ENCODE data around the gene LYPD8. TPM values are rescaled to one million over a fixed set of nuclear protein-coding genes. Genes with fewer than 3 reads are reported as not detected.

Gene LYPD8
- total RNA-seq, 1 donor from 2014 or later, result not detected

DNA sequence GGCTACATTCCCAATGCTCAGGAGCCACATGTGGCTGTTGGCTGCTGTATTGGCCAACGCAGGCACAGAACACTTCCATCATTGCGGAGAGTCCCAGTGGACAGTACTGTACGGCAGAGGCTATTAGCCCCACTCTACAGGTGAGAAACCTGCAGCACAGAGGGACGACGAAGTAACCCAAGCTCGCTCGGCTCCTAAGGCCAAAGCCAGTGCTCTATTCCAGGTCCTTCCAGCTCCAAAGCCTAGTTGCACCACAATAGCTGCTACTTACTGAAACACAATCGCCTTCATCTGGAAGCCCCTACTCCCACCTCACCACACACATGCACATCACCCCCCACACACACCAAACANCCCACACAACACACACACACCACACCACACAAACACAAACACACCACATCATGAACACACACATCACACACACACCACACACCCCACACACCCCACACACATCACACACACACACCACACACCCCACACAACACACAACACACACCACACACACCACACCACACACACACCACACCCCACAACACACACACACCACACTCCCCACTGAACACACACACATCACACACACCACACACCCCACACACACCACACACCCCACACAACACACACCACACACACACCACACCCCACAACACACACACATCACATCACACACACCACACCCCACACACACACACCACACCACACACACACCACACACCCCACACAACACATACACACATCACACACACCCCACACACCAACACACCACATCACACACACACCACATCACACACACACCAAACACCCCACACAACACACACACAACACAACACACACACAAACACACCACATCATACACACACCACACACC, 3.2 kb downstream of the LYPD8 start:
- Mint-ChIP-seq H3K4me3 (no peak overlapping the region), H3K27ac (no peak overlapping the region), H3K9me3 (no peaks in the 10 kb centered on the region), H3K4me1 (peaks cover 5% of the 10 kb centered on the region), H3K27me3 (no peaks in the 10 kb centered on the region), H3K36me3 (ENCODE audit: low read depth) (no peaks in the 10 kb centered on the region)
- no peak for DNase-seq
- intact Hi-C loops (cut with micrococcal nuclease), result no loop called here

DNA sequence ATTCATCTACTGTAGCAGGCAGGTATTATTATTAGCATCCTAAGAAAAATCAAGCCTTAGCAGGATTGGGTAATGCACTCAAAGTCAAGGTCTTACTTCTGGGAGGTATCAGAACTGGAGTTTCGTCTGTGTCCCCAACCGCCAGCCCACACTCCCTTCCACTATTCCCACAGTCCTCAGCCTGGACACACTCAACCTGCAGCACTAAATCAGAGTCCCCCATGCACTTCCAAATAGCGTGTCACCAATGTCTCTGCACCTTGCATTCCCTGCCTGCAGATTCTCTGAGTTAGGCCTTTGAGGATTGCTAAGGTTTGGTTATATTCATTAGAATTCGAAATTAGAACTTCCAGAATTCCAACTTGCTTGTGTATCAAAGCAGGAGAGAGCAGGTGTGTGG, 3.9 kb downstream of the LYPD8 start:
- DNase-seq, result no peak
- no peak overlapping the region for H3K4me3 Mint-ChIP-seq
- peaks cover 5% of the 10 kb centered on the region for H3K4me1 Mint-ChIP-seq
- no peak overlapping the region for H3K27ac Mint-ChIP-seq
- intact Hi-C loops (cut with micrococcal nuclease), result no loop called here
- no peaks in the 10 kb centered on the region for H3K36me3 Mint-ChIP-seq (ENCODE audit: low read depth)
- H3K27me3 Mint-ChIP-seq, result no peaks in the 10 kb centered on the region
- no peaks in the 10 kb centered on the region for H3K9me3 Mint-ChIP-seq

DNA sequence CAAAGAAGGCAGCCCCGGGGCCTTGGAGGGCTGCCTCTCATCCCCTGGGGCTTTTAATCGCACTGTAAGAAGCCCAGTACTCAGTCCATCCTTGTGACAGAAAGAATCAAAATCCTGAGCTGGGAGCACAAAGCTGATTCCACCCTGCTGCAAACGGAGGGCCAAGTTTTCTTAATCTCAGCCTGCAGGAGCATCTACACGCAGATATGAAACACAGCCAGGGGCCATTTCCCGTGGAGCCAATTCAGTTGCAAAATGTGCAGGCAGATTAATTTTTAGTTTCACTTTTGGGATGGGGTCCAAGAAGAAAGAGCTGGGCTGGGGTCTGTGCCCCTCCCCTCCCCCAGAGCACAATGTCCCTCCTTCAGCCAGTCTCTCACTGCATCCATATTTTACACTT, 4.4 kb downstream of the LYPD8 start:
- Mint-ChIP-seq H3K4me1 (peaks cover 5% of the 10 kb centered on the region), H3K27me3 (no peaks in the 10 kb centered on the region), H3K27ac (no peak overlapping the region), H3K36me3 (ENCODE audit: low read depth) (no peaks in the 10 kb centered on the region), H3K9me3 (no peaks in the 10 kb centered on the region), H3K4me3 (no peak overlapping the region)
- peak; percentile 58 for DNase-seq
- intact Hi-C loops (cut with micrococcal nuclease), result no loop called here

- Mint-ChIP-seq H3K4me3 (no peak overlapping the region), H3K27ac (no peak overlapping the region), H3K27me3 (no peaks in the 10 kb centered on the region), H3K4me1 (peaks cover 5% of the 10 kb centered on the region), H3K9me3 (no peaks in the 10 kb centered on the region), H3K36me3 (ENCODE audit: low read depth) (no peaks in the 10 kb centered on the region)
- intact Hi-C loops (cut with micrococcal nuclease), result no loop called here
- no peak for DNase-seq
Measured at GRCh38 chr1:248750496-248750895, 5.1 kb downstream of the LYPD8 start.

- Mint-ChIP-seq H3K27me3 (no peaks in the 10 kb centered on the region), H3K27ac (no peak overlapping the region), H3K36me3 (ENCODE audit: low read depth) (no peaks in the 10 kb centered on the region), H3K9me3 (no peaks in the 10 kb centered on the region), H3K4me1 (peaks cover 5% of the 10 kb centered on the region), H3K4me3 (no peak overlapping the region)
- no peak for DNase-seq
- intact Hi-C loops (cut with micrococcal nuclease), result no loop called here
Measured at GRCh38 chr1:248748211-248748610, 7.3 kb downstream of the LYPD8 start.

- intact Hi-C loops (cut with micrococcal nuclease), result no loop called here
- no peaks in the 10 kb centered on the region for H3K36me3 Mint-ChIP-seq (ENCODE audit: low read depth)
- H3K4me3 Mint-ChIP-seq, result no peak overlapping the region
- no peaks in the 10 kb centered on the region for H3K27me3 Mint-ChIP-seq
- DNase-seq, result peak; percentile 41
- no peaks in the 10 kb centered on the region for H3K4me1 Mint-ChIP-seq
- H3K9me3 Mint-ChIP-seq, result no peaks in the 10 kb centered on the region
- H3K27ac Mint-ChIP-seq, result no peak overlapping the region
Measured at GRCh38 chr1:248740876-248741275, 14.7 kb downstream of the LYPD8 start.

GRCh38 chr1:248739572-248740205, 15.9 kb downstream of the LYPD8 start:
- Mint-ChIP-seq H3K4me1 (no peaks in the 10 kb centered on the region), H3K9me3 (no peaks in the 10 kb centered on the region), H3K27me3 (peaks cover 4% of the 10 kb centered on the region), H3K36me3 (ENCODE audit: low read depth) (no peaks in the 10 kb centered on the region), H3K27ac (no peak overlapping the region), H3K4me3 (no peak overlapping the region)
- intact Hi-C loops (cut with micrococcal nuclease), result no loop called here
- DNase-seq, result peak; percentile 47

DNA sequence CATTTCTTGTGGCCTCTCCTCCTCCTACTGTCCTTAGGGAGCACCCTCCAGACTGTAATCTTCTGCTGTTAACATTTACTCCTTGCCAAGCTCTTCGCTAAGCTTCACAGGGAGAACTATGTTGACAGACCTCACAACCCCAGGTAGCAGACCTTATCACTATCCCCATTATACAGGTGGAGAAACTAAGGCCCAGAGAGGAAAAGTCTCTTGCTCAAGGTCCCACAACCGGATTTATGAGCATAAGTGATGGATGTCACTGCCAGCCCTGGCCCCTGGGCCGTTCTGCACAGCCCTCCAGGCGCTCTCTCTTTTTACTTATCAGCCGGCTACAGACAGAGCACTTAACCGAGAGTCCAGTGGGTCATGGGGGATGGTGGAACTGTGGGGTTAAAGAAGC, 18.1 kb downstream of the LYPD8 start:
- no peak overlapping the region for H3K4me3 Mint-ChIP-seq
- intact Hi-C loops (cut with micrococcal nuclease), result no loop called here
- H3K27me3 Mint-ChIP-seq, result peaks cover 4% of the 10 kb centered on the region
- H3K36me3 Mint-ChIP-seq (ENCODE audit: low read depth), result no peaks in the 10 kb centered on the region
- no peaks in the 10 kb centered on the region for H3K4me1 Mint-ChIP-seq
- H3K9me3 Mint-ChIP-seq, result peaks cover 5% of the 10 kb centered on the region
- DNase-seq, result no peak
- H3K27ac Mint-ChIP-seq, result no peak overlapping the region

- no peaks in the 10 kb centered on the region for H3K36me3 Mint-ChIP-seq (ENCODE audit: low read depth)
Measured at GRCh38 chr1:248736977-248737376, 18.6 kb downstream of the LYPD8 start.

DNA sequence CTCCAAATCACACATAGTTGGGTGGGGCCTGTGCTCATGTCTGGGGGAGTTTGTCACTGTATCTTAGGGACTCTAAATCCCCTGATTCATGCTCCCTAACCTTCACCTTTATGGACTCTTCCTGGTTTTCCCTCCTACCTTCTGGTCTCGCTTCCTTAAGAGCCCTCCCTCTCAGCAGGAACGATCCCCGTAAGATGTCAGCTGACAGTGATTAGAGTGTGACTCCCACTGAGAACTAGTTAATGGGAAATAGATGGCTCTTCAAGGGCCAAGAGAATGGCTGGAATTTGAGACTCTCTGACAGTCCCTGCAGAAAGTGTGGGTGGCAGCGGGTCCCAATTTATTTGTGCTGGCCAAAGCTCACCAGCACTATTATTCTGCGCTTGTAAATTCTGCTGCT, 22.0 kb downstream of the LYPD8 start:
- peaks cover 5% of the 10 kb centered on the region for H3K9me3 Mint-ChIP-seq
- no peaks in the 10 kb centered on the region for H3K36me3 Mint-ChIP-seq (ENCODE audit: low read depth)

More at GRCh38 chr1:248736977-248737376, 18.6 kb downstream of the LYPD8 start:
- no peaks in the 10 kb centered on the region for H3K4me1 Mint-ChIP-seq
- peaks cover 4% of the 10 kb centered on the region for H3K27me3 Mint-ChIP-seq
- DNase-seq, result no peak
- peaks cover 5% of the 10 kb centered on the region for H3K9me3 Mint-ChIP-seq
- intact Hi-C loops (cut with micrococcal nuclease), result no loop called here
- no peak overlapping the region for H3K27ac Mint-ChIP-seq
- H3K4me3 Mint-ChIP-seq, result no peak overlapping the region

DNA sequence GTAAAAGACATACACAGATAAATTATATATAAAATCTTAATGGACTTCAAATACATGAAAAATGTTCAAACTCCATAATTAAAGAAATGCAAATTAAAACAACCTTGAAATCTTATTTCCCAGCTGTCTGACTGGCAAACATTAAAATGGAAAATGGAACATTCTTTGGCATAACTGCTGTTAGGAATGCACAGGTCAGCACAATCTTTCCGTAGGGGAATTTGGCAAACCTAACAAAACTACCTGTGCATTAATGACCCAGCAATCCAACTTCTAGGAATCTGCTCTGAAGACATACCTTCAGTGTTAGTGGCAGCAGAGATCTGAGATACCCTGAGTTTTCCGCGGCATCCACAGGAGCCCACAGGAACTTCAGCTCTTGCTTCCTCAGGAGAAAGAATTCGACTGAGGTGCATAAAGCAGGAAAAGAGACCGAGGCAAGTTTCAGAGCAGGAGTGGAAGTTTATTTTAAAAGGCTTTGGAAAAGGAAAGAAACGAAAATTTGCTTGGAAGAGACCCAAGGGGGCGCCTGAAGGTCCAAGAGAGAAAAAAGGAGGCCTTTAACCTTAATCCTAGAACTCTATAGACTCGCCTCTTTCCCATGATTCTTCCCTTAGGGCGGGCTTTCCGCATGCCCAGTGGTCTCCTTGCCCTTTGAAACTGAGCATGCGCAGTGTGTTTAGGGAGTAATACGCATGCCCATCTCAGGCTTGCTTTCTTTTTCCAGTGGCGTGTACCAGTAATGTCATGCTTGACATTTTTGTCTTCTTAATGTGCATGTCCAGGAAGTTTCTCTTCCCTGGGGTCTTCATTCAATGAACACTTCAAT, 24.8 kb downstream of the LYPD8 start:
- Mint-ChIP-seq H3K27me3 (peaks cover 4% of the 10 kb centered on the region), H3K4me3 (no peak overlapping the region), H3K4me1 (no peaks in the 10 kb centered on the region), H3K36me3 (ENCODE audit: low read depth) (no peaks in the 10 kb centered on the region), H3K27ac (no peak overlapping the region), H3K9me3 (peaks cover 5% of the 10 kb centered on the region)
- DNase-seq, result no peak
- intact Hi-C loops (cut with micrococcal nuclease), result no loop called here

More for the DNA sequence above, 22.0 kb downstream of the LYPD8 start:
- peaks cover 4% of the 10 kb centered on the region for H3K27me3 Mint-ChIP-seq
- DNase-seq, result no peak
- no peaks in the 10 kb centered on the region for H3K4me1 Mint-ChIP-seq
- H3K27ac Mint-ChIP-seq, result no peak overlapping the region
- intact Hi-C loops (cut with micrococcal nuclease), result no loop called here
- no peak overlapping the region for H3K4me3 Mint-ChIP-seq

GRCh38 chr1:248714248-248714647, 41.3 kb downstream of the LYPD8 start:
- intact Hi-C loops (cut with micrococcal nuclease), result no loop called here
- no peaks in the 10 kb centered on the region for H3K9me3 Mint-ChIP-seq
- H3K27me3 Mint-ChIP-seq, result no peaks in the 10 kb centered on the region

GRCh38 chr1:248710305-248710900, 45.2 kb downstream of the LYPD8 start:
- Mint-ChIP-seq H3K27me3 (no peaks in the 10 kb centered on the region), H3K36me3 (ENCODE audit: low read depth) (no peaks in the 10 kb centered on the region), H3K4me3 (no peak overlapping the region), H3K4me1 (no peaks in the 10 kb centered on the region), H3K27ac (no peak overlapping the region), H3K9me3 (no peaks in the 10 kb centered on the region)
- DNase-seq, result no peak
- intact Hi-C loops (cut with micrococcal nuclease), result no loop called here

More at GRCh38 chr1:248714248-248714647, 41.3 kb downstream of the LYPD8 start:
- Mint-ChIP-seq H3K4me1 (no peaks in the 10 kb centered on the region), H3K4me3 (no peak overlapping the region), H3K36me3 (ENCODE audit: low read depth) (no peaks in the 10 kb centered on the region), H3K27ac (no peak overlapping the region)
- no peak for DNase-seq

All from activated CD4-positive, alpha-beta T cell treated with anti-CD3 and anti-CD28 coated beads, Interleukin-2, amount 10 ng/mL, durations not matched to agents 24 days and 14 days (primary cell).